ENCODE data around the gene FLNC.

Gene FLNC

GRCh38 chr7:128831178-128831993, 1.2 kb downstream of the FLNC start:
- Histone ChIP-seq H3K27ac (ENCODE audit: low read depth, low read length) (peak overlapping the region; percentile 57), H3K9me2 (replicated peaks; ENCODE audit: control insufficient read depth, low read length) (no peaks in the 10 kb centered on the region), H3K4me2 (ENCODE audit: low read length) (peak overlapping the region; percentile 96), H3K9me3 (ENCODE audit: control insufficient read depth, insufficient read depth, low read length) (no peaks in the 10 kb centered on the region), H3K4me1 (ENCODE audit: control insufficient read depth, low read length) (peaks cover 44% of the 10 kb centered on the region), H3K36me3 (ENCODE audit: control insufficient read depth, low read length) (no peaks in the 10 kb centered on the region), H3K27me3 (ENCODE audit: control insufficient read depth, low read length) (peaks cover 28% of the 10 kb centered on the region), H3K79me2 (ENCODE audit: control insufficient read depth, low read length) (no peaks in the 10 kb centered on the region), H3F3A (ENCODE audit: control insufficient read depth, insufficient read depth) (peaks cover 4% of the 10 kb centered on the region), H4K20me1 (ENCODE audit: control insufficient read depth, insufficient read depth, low read depth, low read length) (no peaks in the 10 kb centered on the region), H3K4me3 (ENCODE audit: low read length) (peak overlapping the region; percentile 64)
- no peak for TF ChIP-seq CTCF (IDR thresholded peaks at IDR 0.05; ENCODE audit: low read depth, low read length, poor library complexity, severe bottlenecking)
- no peak for TF ChIP-seq EZH2phosphoT487 (IDR thresholded peaks at IDR 0.05; ENCODE audit: borderline replicate concordance, low read length)

GRCh38 chr7:128831994-128832879, 2.0 kb downstream of the FLNC start:
- TF ChIP-seq EZH2phosphoT487 (IDR thresholded peaks at IDR 0.05; ENCODE audit: borderline replicate concordance, low read length) (no peak), CTCF (IDR thresholded peaks at IDR 0.05; ENCODE audit: low read depth, low read length, poor library complexity, severe bottlenecking) (no peak)
- no peaks in the 10 kb centered on the region for H3K9me3 ChIP-seq (ENCODE audit: control insufficient read depth, insufficient read depth, low read length)
- H3K4me3 ChIP-seq (ENCODE audit: low read length): peak overlapping the region; percentile 64
- peaks cover 28% of the 10 kb centered on the region for H3K27me3 ChIP-seq (ENCODE audit: control insufficient read depth, low read length)
- no peaks in the 10 kb centered on the region for H3K79me2 ChIP-seq (ENCODE audit: control insufficient read depth, low read length)
- H3K27ac ChIP-seq (ENCODE audit: low read depth, low read length): peak overlapping the region; percentile 57
- no peaks in the 10 kb centered on the region for H3K36me3 ChIP-seq (ENCODE audit: control insufficient read depth, low read length)
- H3F3A ChIP-seq (ENCODE audit: control insufficient read depth, insufficient read depth): peaks cover 4% of the 10 kb centered on the region
- peaks cover 44% of the 10 kb centered on the region for H3K4me1 ChIP-seq (ENCODE audit: control insufficient read depth, low read length)
- peak overlapping the region; percentile 96 for H3K4me2 ChIP-seq (ENCODE audit: low read length)
- no peaks in the 10 kb centered on the region for H4K20me1 ChIP-seq (ENCODE audit: control insufficient read depth, insufficient read depth, low read depth, low read length)
- no peaks in the 10 kb centered on the region for H3K9me2 ChIP-seq (replicated peaks; ENCODE audit: control insufficient read depth, low read length)

GRCh38 chr7:128832880-128833147, 2.6 kb downstream of the FLNC start:
- Histone ChIP-seq H3K36me3 (ENCODE audit: control insufficient read depth, low read length) (no peaks in the 10 kb centered on the region), H3K27me3 (ENCODE audit: control insufficient read depth, low read length) (peaks cover 27% of the 10 kb centered on the region), H3K9me3 (ENCODE audit: control insufficient read depth, insufficient read depth, low read length) (no peaks in the 10 kb centered on the region), H3K9me2 (replicated peaks; ENCODE audit: control insufficient read depth, low read length) (no peaks in the 10 kb centered on the region), H3K79me2 (ENCODE audit: control insufficient read depth, low read length) (no peaks in the 10 kb centered on the region), H3F3A (ENCODE audit: control insufficient read depth, insufficient read depth) (peaks cover 4% of the 10 kb centered on the region), H3K4me3 (ENCODE audit: low read length) (no peak overlapping the region), H4K20me1 (ENCODE audit: control insufficient read depth, insufficient read depth, low read depth, low read length) (no peaks in the 10 kb centered on the region), H3K4me2 (ENCODE audit: low read length) (peak overlapping the region; percentile 96), H3K27ac (ENCODE audit: low read depth, low read length) (no peak overlapping the region), H3K4me1 (ENCODE audit: control insufficient read depth, low read length) (peaks cover 44% of the 10 kb centered on the region)
- no peak for TF ChIP-seq CTCF (IDR thresholded peaks at IDR 0.05; ENCODE audit: low read depth, low read length, poor library complexity, severe bottlenecking)
- TF ChIP-seq EZH2phosphoT487 (IDR thresholded peaks at IDR 0.05; ENCODE audit: borderline replicate concordance, low read length): no peak

All from DOHH2 (cell line).